Glomerular visceral epithelial cell (primary cell): ENCODE measurements around the gene AP1B1.
A peak's percentile ranks its signal among the peaks of the same experiment; 100 is the strongest.
"Not testable (repeated sequence)": the region's sequence is repeated elsewhere in the genome, so short reads cannot be mapped to it uniquely, and the experiment has no call there.

Source experiments
- DNase-seq: peaks from one replicate; pipeline ENCODE4 v3.0.0-alpha.2; 2016; ENCODE audit errors: extremely low spot score

AP1B1 gene

DNA sequence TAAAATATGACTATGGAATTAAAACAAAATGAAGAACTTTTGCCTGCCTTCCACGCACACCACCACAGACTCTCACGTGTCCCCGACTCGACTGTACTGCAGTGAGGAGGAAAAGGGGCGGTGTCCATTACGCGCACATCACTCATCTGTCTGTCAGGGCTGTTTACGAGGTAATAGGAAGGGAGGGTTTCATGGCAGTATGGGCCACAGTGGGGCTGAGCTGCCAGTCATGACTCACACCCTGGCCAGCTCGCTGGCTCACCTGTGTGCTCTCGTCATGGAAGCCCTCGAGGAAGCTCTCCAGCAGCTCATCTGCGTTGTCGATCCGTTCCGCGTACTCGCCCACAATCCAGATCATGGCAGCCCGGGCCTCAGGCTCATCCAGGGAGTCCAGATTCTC lies 39.4 kb downstream of the AP1B1 start:
- DNase-seq, result no peak

DNA sequence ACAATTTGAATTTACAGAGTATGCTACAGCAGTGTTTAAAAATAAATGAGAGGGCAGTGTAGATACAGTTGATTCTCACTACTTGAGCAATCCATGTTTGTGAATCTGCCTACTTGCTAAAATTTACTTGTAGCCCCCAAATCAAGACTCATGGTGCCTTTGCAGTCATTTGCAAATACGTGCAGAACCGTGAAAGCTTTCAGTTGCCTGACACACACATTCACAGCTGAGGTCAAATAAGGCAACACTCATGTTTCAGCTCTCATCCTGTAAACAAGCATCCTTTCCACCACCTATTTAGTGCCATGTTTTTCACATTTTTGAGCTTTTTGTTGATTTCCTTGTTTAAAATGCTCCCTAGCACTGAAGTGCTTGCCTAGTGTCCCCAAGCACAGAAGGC lies 40.3 kb downstream of the AP1B1 start:
- no peak for DNase-seq

GRCh38 chr22:29346659-29347058 lies 41.7 kb downstream of the AP1B1 start:
- DNase-seq, result no peak

GRCh38 chr22:29345932-29346331 lies 42.4 kb downstream of the AP1B1 start:
- DNase-seq, result no peak

- not testable (repeated sequence) for DNase-seq
Observed at GRCh38 chr22:29344889-29345288, 43.5 kb downstream of the AP1B1 start.

GRCh38 chr22:29344137-29344536 lies 44.2 kb downstream of the AP1B1 start:
- peak; percentile 95 for DNase-seq

DNA sequence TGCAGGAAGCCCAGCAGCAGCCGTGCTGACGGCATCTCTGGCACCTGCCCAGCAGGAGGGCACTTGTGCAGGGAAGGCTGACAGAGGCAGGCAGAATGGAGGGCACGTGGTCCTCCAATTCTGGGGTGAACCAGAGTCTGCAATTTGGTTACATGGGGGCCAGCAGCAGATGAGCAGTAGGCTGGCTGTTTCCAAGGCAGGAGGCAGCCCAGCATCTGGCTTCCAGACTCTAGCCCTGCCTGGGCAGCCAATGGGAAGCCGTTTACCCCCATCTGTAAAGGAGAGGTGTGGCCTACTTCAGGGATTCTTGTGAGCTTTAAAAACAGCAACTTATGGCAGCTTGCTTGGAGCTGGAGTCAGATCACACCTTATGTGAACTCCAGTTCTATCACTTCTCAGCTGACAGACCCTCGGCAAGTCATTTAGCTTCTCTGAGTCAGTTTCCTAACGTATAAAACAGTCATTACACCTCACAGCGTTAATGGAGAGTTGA lies 45.0 kb downstream of the AP1B1 start:
- DNase-seq, result peak; percentile 40

GRCh38 chr22:29342577-29343312 lies 45.6 kb downstream of the AP1B1 start:
- DNase-seq, result no peak

GRCh38 chr22:29342177-29342576 lies 46.2 kb downstream of the AP1B1 start:
- no peak for DNase-seq

DNA sequence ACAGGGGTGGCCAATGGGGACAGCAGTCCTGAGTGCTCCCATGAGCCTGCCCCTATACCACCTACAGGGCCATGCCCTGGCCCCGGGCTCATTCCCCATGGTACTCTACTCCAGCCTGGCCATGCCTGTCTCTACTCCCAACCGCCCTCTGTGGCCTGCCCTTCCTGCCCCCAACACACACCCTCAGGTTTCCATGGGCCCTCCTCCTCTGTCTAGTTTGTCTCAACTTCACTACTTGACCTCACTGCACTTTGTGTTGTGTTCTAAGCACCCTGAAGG lies 46.6 kb downstream of the AP1B1 start:
- DNase-seq, result no peak

GRCh38 chr22:29341056-29341848 lies 47.1 kb downstream of the AP1B1 start:
- no peak for DNase-seq

DNA sequence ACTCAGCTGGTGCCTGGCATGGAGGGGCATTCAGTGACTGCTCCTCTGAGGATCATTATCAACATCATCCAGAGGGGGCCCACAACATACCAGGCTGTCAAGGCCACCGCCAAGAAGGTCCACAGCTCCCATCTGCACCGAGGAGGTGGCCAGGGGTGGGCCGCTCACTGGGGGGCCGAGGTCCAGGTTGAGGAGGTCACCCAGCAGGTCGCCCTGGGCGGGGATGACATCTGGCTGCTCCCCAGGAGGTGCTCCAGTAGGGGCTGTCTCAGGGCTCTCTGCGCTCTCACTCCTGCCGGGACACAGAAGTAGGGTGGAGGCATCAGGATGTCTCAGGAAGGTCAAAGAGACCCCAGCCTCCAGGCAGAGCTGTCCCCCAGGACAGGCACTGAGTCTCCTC lies 47.8 kb downstream of the AP1B1 start:
- DNase-seq, result no peak

GRCh38 chr22:29339381-29340235 lies 48.8 kb downstream of the AP1B1 start:
- DNase-seq, result no peak

DNA sequence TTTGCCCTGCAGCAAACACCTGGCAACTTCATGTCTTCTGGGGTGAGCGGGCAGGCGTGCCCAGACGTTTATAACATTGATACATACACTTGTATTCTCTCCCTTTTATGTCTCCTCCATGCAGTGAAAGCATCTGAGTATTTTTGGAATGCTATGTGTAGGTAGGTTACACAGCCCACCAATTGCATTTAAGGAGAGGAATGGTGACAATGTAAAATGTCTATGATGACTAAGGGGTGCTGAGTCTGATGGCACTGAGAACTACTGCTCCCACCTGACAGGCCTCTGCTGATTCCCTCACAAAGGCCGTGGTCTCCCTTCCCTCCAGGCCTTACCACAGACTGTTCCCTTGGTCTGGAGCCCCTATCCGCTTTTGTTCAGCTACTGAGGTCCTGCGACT lies 50.0 kb downstream of the AP1B1 start:
- no peak for DNase-seq

DNA sequence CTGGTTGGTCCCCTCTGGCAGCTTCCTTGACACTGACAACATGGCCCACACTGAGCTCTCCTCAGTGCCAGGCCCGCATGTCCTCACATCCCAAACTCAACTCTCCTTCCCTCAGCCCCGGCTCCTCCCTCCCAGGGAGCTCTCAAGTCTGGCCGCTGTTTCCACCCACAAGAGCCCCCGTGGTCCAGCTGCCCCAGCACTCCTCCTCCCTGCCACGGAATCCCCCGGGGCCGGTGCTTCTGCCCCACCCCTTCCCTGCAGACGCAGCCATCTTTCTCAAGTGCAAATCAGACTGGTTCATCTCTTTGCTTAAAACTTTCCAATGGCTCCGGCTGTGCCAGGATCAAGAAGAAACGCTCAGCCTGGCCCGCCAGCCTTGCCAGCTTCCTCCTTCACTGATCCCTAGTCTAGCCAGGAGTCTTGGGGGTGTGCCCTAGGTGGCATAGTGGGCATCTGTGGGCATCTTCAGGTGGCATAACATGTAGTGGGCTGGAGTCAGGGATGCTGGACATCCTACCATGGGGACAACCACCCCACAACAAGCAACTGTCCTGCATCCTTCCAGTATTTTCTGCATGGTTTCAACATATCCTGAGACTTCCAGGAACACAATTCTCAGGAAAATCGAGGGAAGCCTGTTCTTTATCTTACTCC lies 50.6 kb downstream of the AP1B1 start:
- DNase-seq, result no peak

DNA sequence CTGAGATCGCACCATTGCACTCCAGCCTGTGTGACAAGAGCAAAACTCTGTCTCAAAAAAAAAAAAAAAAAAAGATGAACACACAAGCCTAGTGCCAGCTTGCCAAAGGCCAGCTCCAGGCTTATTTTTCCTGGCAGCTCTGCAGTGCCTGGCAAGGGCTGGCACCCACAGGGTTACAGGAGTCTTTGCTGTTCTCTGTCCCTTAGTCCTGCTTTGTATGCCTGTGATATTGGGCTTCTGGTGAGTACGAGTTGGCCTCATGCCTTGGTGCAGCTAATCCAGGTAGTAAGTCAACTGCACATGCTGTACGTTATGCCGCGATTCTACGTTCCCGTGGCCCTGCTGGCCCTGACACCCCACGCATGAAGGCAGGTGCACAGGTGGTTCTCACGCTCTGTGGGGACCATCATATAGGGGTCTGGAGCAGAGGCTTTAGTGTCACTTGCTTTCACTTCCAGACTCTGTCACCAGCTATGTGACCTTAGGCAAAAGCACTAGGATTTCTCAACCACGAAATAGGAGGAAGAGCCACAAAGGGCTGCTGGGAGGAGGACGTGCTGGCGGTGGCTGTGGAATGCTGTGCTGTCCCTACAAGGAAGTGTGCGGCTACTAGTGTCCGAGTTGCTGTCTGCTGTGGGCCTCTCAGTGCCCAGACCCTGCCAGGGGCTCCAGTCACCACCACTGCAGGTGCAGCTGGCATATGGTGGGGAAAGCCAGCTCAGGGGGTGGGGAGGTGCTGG lies 51.4 kb downstream of the AP1B1 start:
- DNase-seq, result no peak

DNA sequence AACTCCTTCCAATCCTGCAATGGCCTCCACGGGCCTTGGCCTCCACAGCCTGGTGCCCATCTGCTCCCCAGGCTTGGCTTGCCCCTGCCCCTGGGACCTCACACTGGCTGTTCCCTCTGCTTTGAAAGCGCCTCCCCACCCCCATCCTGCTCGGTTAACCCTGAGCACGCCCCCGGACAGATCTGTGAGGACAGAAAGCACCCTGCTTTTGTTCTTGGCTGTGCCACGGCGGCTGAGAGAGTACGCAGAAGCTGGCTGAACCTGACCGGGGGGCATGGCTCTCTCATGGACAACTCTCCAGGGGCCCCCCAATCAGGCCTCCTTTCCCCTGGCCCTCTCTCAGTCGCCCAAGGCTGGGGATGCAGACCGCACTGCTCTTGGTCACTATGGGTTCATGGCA lies 52.7 kb downstream of the AP1B1 start:
- DNase-seq, result no peak

DNA sequence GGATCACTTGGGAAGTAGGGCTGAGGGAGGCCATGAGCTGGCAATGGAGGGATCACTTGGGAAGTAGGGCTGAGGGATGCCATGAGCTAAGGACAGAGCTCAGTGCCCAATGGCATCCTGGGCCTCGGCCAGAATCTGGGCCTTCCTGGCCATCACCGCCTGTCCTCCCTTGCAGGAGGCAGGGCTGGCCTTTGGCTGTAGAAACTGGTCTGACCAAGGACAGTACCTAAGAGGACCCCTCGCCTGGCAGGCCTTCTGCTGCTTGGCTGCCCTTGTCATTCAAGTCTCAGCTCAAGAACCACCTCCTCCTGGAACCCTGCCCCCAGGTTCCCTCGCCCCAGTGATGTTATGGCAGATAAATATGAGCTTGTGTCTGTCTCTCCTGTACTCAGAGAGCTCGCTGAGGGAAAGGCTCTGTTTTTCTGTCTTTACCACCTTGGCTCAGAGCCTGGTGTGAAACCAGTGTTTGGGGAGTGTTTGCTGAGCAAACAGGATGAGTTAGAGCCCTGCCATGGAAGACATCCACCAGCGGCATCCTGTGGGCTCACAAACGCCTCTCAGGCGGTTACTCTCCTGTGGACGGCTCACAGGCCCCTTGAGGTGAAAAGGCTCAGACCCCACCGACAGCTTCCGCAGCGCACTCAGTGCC lies 53.5 kb downstream of the AP1B1 start:
- DNase-seq, result no peak

DNA sequence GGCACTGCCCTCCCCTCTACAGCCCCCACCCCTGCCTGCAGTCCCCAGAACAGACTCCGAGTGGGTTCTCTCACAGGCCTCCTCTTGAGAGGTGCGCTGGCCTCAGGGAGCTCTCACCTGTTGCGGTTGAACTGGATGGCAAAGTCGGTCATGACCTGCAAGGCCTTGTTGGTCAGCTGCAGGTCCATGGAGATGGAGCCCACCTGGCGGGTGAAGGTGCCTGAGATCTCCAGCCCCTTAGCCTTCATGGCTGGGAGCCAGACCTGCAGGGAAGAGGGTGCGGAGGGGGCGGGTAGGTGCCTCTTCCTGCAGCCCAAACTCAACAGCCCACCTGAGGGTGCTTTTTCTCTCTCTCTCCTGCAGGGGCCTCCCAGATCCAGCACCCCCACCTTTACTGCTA lies 54.2 kb downstream of the AP1B1 start:
- no peak for DNase-seq

DNA sequence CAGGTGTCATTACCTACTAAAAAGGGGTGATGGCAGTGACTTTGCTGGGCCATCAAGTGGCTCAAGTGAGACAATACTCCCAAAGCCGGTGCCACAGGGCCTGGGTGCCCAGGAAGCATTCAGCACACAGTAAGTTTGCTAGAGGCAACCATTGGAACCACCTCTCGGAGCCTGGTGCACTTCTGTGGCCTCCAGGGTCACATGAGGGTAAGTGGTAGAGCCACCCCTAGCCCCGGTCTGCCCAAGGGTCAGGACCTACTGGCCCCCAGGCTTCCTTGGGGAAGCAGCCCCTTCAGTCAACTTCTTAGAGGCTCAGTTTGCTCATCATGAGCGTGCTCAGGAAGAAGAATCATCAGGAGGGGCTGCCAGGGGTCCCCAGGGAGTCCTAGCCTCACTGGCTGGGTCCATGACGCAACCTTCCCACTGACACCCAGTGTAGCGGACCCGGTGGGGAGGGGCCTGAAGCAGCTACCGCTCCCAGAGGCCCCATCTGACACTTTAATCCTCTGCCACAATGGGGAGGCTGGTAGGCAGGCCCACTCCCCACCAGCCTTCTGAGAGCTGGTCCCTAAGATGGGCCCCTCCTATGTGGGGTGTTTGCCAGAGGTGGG lies 55.4 kb downstream of the AP1B1 start:
- DNase-seq, result no peak
